SK-N-SH (cell line): Measurements from ENCODE around the gene KCNAB1. TPM values are rescaled to one million over a fixed set of nuclear protein-coding genes. Genes with fewer than 3 reads are reported as not detected.

Source experiments
- CTCF ChIA-PET: fragments of 300-600, 350-600 bp; formaldehyde crosslinking; extraction: SDS; loops from one replicate; lab custom pipeline; 2021; lab: Yijun Ruan, JAX
- POLR2A ChIA-PET: fragments of 350-600 bp; sonication (Branson Sonifier 250); formaldehyde crosslinking; extraction: SDS; loops from one replicate; lab custom pipeline; 2020; ENCODE audit warnings: antibody characterized with exemption, inconsistent platforms; lab: Yijun Ruan, JAX
- DNase-seq: peaks from one replicate; pipeline ENCODE4 v3.0.0; 2012
- H2AFZ ChIP-seq: fragments of 200-600 bp; sonication (generic); 2 replicates; pipeline ENCODE4 v1.8.1; 2016; ENCODE audit warnings: antibody characterized with exemption, mild to moderate bottlenecking, low read depth
- H3F3A ChIP-seq: fragments of 200-600 bp; sonication (generic); replicated peaks from 2 replicates; pipeline ENCODE3; 2016; ENCODE audit warnings: antibody characterized with exemption, mild to moderate bottlenecking; ENCODE audit not compliant: insufficient read depth
- H3K27ac ChIP-seq, 2 experiments: fragments of 200-500 bp in 1 of 2; fragments of 200-600 bp in 1 of 2; sonication (Bioruptor generic) in 1 of 2; sonication (generic), shearing (Covaris generic) in 1 of 2; 2 replicates each; pipeline versions ENCODE4 v1.5.1 to v1.6.1; 2014 to 2016; ENCODE audit warnings: low read depth in 2 of 2, inconsistent platforms in 1 of 2, low read length in 1 of 2, mild to moderate bottlenecking in 1 of 2, mixed read lengths in 1 of 2
- H3K27me3 ChIP-seq: fragments of 200-600 bp; sonication (generic), shearing (Covaris generic); 2 replicates; pipeline ENCODE4 v1.6.1; 2016; ENCODE audit warnings: mixed run types; ENCODE audit not compliant: insufficient read depth
- H3K36me3 ChIP-seq, 2 experiments: fragments of 200-500 bp in 1 of 2; fragments of 200-600 bp in 1 of 2; sonication (Bioruptor generic) in 1 of 2; sonication (generic) in 1 of 2; replicated peaks in 1 of 2; 2 replicates each; pipeline versions ENCODE3 to v1.5.1; 2014 to 2016; ENCODE audit warnings: low read length in 1 of 2, mild to moderate bottlenecking in 1 of 2; ENCODE audit not compliant: insufficient read depth in 2 of 2, control insufficient read depth in 1 of 2
- H3K4me1 ChIP-seq, 2 experiments: fragments of 200-500 bp in 1 of 2; fragments of 200-600 bp in 1 of 2; sonication (Bioruptor generic) in 1 of 2; sonication (generic), shearing (Covaris generic) in 1 of 2; 2 replicates each; pipeline versions ENCODE4 v1.5.1 to v1.6.1; 2014 to 2016; ENCODE audit warnings: low read depth in 1 of 2, low read length in 1 of 2, mixed run types in 1 of 2; ENCODE audit not compliant: insufficient read depth in 2 of 2, control insufficient read depth in 1 of 2
- H3K4me2 ChIP-seq: fragments of 200-600 bp; sonication (generic), shearing (Covaris generic); 2 replicates; pipeline ENCODE4 v1.6.1; 2017; ENCODE audit warnings: mixed run types
- H3K4me3 ChIP-seq, 2 experiments: fragments of 200-500 bp in 1 of 2; fragments of 200-600 bp in 1 of 2; sonication (Bioruptor generic) in 1 of 2; sonication (generic), shearing (Covaris generic) in 1 of 2; 2 replicates each; pipeline versions ENCODE4 v1.5.1 to v1.8.1; 2014 to 2016; ENCODE audit warnings: low read depth in 2 of 2, inconsistent platforms in 1 of 2, low read length in 1 of 2, mild to moderate bottlenecking in 1 of 2, mixed read lengths in 1 of 2, moderate library complexity in 1 of 2
- H3K79me2 ChIP-seq: fragments of 200-600 bp; sonication (generic); 2 replicates; pipeline ENCODE4 v1.8.1; 2017; ENCODE audit warnings: mild to moderate bottlenecking; ENCODE audit not compliant: insufficient read depth
- H3K9ac ChIP-seq: fragments of 200-600 bp; sonication (generic); 2 replicates; pipeline ENCODE4 v1.6.1; 2017; ENCODE audit warnings: mixed run types
- H3K9me2 ChIP-seq: fragments of 200-600 bp; sonication (generic); 2 replicates; pipeline ENCODE4 v1.6.1; 2017; ENCODE audit warnings: mixed run types
- H3K9me3 ChIP-seq: fragments of 200-600 bp; sonication (generic); 2 replicates; pipeline ENCODE4 v1.6.1; 2017; ENCODE audit warnings: mixed run types, mild to moderate bottlenecking, moderate library complexity
- H4K20me1 ChIP-seq: fragments of 200-600 bp; sonication (generic); 2 replicates; pipeline ENCODE4 v1.6.1; 2017; ENCODE audit warnings: mild to moderate bottlenecking, mixed run types; ENCODE audit not compliant: insufficient read depth
- EZH2phosphoT487 ChIP-seq: fragments of 200-600 bp; sonication (generic); IDR thresholded peaks from 2 replicates; pipeline ENCODE4 v1.6.1; 2017; ENCODE audit warnings: low read depth, mixed run types, mild to moderate bottlenecking, antibody characterized with exemption, moderate library complexity, borderline replicate concordance
- FOSL2 ChIP-seq: IDR thresholded peaks from 2 replicates; pipeline ENCODE4 v1.4.0; 2012; ENCODE audit warnings: low read depth, mild to moderate bottlenecking, moderate library complexity, borderline replicate concordance
- FOXM1 ChIP-seq: IDR thresholded peaks from 2 replicates; pipeline ENCODE4 v1.4.0; 2012; ENCODE audit warnings: low read depth, mild to moderate bottlenecking
- GABPA ChIP-seq: IDR thresholded peaks from 2 replicates; pipeline ENCODE4 v1.4.0; 2012; ENCODE audit warnings: low read depth, mild to moderate bottlenecking
- MXI1 ChIP-seq: IDR thresholded peaks from 2 replicates; pipeline ENCODE4 v1.6.1; 2012; ENCODE audit warnings: mild to moderate bottlenecking, low read depth, low read length, improper control_type of control experiment
- NRF1 ChIP-seq: IDR thresholded peaks from 2 replicates; pipeline ENCODE4 v1.6.1; 2012; ENCODE audit warnings: low read depth, mild to moderate bottlenecking, low read length
- RAD21 ChIP-seq: IDR thresholded peaks from 2 replicates; pipeline ENCODE4 v1.6.1; 2012; ENCODE audit warnings: mild to moderate bottlenecking, low read length
- RCOR1 ChIP-seq: fragments of 150-350 bp; IDR thresholded peaks from 2 replicates; pipeline ENCODE4 v1.6.1; 2017; ENCODE audit warnings: antibody characterized with exemption, low read length
- RFX5 ChIP-seq: IDR thresholded peaks from 2 replicates; pipeline ENCODE4 v1.6.1; 2012; ENCODE audit warnings: mild to moderate bottlenecking, improper control_type of control experiment, low read length
- SIN3A ChIP-seq: IDR thresholded peaks from 2 replicates; pipeline ENCODE4 v1.6.1; 2012; ENCODE audit warnings: low read depth, mild to moderate bottlenecking, low read length, moderate library complexity, borderline replicate concordance
- TCF12 ChIP-seq: IDR thresholded peaks from 2 replicates; pipeline ENCODE4 v1.4.0; 2012
- YY1 ChIP-seq: IDR thresholded peaks from 2 replicates; pipeline ENCODE4 v1.4.0; 2012; ENCODE audit warnings: low read depth, mild to moderate bottlenecking
- WGBS: methylation state at CpG from one replicate; pipeline ENCODE4 v1.1.6; 2017; ENCODE audit warnings: low lambda C conversion rate; 5-methylcytosine and 5-hydroxymethylcytosine counted together
- polyA plus RNA-seq, 3 experiments: library from polyadenylated mRNA; depleted of rRNA; stranded (reverse); fragments of >200 nt; gene quantifications; 2 replicates each; pipeline ENCODE4 v1.2.3, GENCODE V29; 2012
- TF ChIP-seq, protein P1 (sequence below): fragments of 150-350 bp; IDR thresholded peaks from 2 replicates; pipeline ENCODE4 v1.6.1; 2017; ENCODE audit warnings: antibody characterized with exemption, low read length, low read depth, borderline replicate concordance
- TF ChIP-seq, protein P2 (sequence below): IDR thresholded peaks from 2 replicates; pipeline ENCODE4 v1.4.0; 2012; ENCODE audit warnings: low read depth, borderline replicate concordance
- TF ChIP-seq, protein P3 (sequence below): IDR thresholded peaks from 2 replicates; pipeline ENCODE4 v1.4.0; 2012; ENCODE audit warnings: low read depth
- TF ChIP-seq, protein P4 (sequence below): IDR thresholded peaks from 2 replicates; pipeline ENCODE4 v1.4.0; 2012; ENCODE audit warnings: low read depth, borderline replicate concordance
- TF ChIP-seq, protein P5 (sequence below): fragments of 200-600 bp; sonication (generic); IDR thresholded peaks from 2 replicates; pipeline ENCODE4 v1.6.1; 2017; ENCODE audit warnings: antibody characterized with exemption, mild to moderate bottlenecking, moderate library complexity
- TF ChIP-seq, protein P6 (sequence below): IDR thresholded peaks from 2 replicates; pipeline ENCODE4; 2012

Gene KCNAB1
- polyA plus RNA-seq, 1 of the 3 experiments (the other 2 are of a cell fraction) = 82.1 TPM

DNA sequence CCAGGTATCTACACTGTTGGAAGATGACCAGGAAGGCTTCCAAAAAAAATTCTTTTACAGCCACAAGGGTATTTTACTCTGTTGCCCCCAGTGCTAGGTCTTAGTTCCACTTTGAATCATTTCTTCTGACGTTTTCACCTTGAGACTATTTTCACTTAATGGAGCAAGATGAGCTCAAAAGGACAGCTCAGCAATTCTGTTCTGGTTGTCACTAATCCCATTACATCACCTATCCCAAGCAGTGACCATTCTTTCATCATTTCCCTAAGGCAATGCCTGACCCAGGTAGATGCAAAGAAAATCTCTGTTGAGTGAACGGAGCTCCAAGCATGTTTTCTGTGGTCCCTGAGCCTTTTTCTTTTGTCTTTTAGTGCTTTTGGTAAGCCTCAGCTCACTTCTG is 210.0 kb downstream of the KCNAB1 start:
- Histone ChIP-seq H3K4me3 (no peak overlapping the region), H2AFZ (no peak overlapping the region), H3K79me2 (peaks cover 92% of the 10 kb centered on the region), H3K4me1 (no peaks in the 10 kb centered on the region; a peak in 2 of 4 replicates), H3K4me2 (no peak overlapping the region), H3K9me2 (no peaks in the 10 kb centered on the region), H4K20me1 (no peaks in the 10 kb centered on the region), H3K9me3 (no peaks in the 10 kb centered on the region), H3K9ac (no peak overlapping the region), H3K36me3 (peaks cover 0 to 30% of the 10 kb centered on the region in 2 experiments), H3K27ac (no peak overlapping the region), H3K27me3 (no peaks in the 10 kb centered on the region), H3F3A (peaks cover 7% of the 10 kb centered on the region)
- ChIA-PET POLR2A (no interaction called here), CTCF (interaction anchor here (0.7 to 1.5 kb wide), 4 partner anchors 20 to 180 kb away, joined by 3 to 4 read pairs (median 3); no protein-coding TSS in a partner anchor)
- 60% methylated on average over 2 of the region's 2 CpGs for WGBS
- DNase-seq = no peak
- TF ChIP-seq FOSL2 (no peak), YY1 (no peak), RCOR1 (no peak), NRF1 (no peak), RFX5 (no peak), MXI1 (no peak), GABPA (no peak), TCF12 (no peak)
- TF ChIP-seq, protein P1, sequence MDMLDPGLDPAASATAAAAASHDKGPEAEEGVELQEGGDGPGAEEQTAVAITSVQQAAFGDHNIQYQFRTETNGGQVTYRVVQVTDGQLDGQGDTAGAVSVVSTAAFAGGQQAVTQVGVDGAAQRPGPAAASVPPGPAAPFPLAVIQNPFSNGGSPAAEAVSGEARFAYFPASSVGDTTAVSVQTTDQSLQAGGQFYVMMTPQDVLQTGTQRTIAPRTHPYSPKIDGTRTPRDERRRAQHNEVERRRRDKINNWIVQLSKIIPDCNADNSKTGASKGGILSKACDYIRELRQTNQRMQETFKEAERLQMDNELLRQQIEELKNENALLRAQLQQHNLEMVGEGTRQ = no peak
- TF ChIP-seq, protein P2, sequence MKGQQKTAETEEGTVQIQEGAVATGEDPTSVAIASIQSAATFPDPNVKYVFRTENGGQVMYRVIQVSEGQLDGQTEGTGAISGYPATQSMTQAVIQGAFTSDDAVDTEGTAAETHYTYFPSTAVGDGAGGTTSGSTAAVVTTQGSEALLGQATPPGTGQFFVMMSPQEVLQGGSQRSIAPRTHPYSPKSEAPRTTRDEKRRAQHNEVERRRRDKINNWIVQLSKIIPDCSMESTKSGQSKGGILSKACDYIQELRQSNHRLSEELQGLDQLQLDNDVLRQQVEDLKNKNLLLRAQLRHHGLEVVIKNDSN = no peak
- TF ChIP-seq, protein P3, sequence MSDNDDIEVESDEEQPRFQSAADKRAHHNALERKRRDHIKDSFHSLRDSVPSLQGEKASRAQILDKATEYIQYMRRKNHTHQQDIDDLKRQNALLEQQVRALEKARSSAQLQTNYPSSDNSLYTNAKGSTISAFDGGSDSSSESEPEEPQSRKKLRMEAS = no peak
- TF ChIP-seq, protein P4, sequence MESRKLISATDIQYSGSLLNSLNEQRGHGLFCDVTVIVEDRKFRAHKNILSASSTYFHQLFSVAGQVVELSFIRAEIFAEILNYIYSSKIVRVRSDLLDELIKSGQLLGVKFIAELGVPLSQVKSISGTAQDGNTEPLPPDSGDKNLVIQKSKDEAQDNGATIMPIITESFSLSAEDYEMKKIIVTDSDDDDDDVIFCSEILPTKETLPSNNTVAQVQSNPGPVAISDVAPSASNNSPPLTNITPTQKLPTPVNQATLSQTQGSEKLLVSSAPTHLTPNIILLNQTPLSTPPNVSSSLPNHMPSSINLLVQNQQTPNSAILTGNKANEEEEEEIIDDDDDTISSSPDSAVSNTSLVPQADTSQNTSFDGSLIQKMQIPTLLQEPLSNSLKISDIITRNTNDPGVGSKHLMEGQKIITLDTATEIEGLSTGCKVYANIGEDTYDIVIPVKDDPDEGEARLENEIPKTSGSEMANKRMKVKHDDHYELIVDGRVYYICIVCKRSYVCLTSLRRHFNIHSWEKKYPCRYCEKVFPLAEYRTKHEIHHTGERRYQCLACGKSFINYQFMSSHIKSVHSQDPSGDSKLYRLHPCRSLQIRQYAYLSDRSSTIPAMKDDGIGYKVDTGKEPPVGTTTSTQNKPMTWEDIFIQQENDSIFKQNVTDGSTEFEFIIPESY = no peak

DNA sequence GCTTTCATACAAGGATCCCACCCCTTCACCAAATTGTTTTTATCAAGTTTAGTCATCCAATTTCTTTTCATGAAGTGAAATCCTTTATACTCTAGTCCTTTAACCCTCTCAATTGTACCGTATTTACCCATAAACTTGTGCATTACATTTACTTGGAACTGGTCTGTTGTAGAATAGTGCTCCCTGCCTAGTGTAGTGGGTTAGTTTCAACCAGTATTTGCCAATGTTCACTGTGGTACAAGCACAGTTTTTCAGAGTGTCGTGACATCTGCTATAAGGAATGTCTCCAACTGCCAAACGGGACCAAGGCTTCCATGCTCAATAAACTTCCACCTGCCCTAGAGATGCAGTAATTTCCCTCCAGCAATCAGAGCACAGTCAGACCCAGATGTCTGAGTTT is 211.9 kb downstream of the KCNAB1 start:
- Histone ChIP-seq H3K27ac (peak overlapping the region in 1 of 2 experiments; percentile 10; a peak in 1 of 4 replicates), H3K36me3 (peaks cover 4 to 37% of the 10 kb centered on the region in 2 experiments), H3F3A (peaks cover 7% of the 10 kb centered on the region), H3K4me2 (no peak overlapping the region), H3K9ac (no peak overlapping the region), H3K27me3 (no peaks in the 10 kb centered on the region), H3K9me2 (no peaks in the 10 kb centered on the region), H3K4me3 (no peak overlapping the region), H3K4me1 (no peaks in the 10 kb centered on the region; a peak in 2 of 4 replicates), H2AFZ (no peak overlapping the region), H3K79me2 (peaks cover 92% of the 10 kb centered on the region), H4K20me1 (no peaks in the 10 kb centered on the region), H3K9me3 (no peaks in the 10 kb centered on the region)
- ChIA-PET POLR2A (no interaction called here), CTCF (interaction anchor here (1.7 kb wide), 1 partner anchor 118 kb away, joined by 4 read pairs; no protein-coding TSS in a partner anchor)
- TF ChIP-seq, protein P5, sequence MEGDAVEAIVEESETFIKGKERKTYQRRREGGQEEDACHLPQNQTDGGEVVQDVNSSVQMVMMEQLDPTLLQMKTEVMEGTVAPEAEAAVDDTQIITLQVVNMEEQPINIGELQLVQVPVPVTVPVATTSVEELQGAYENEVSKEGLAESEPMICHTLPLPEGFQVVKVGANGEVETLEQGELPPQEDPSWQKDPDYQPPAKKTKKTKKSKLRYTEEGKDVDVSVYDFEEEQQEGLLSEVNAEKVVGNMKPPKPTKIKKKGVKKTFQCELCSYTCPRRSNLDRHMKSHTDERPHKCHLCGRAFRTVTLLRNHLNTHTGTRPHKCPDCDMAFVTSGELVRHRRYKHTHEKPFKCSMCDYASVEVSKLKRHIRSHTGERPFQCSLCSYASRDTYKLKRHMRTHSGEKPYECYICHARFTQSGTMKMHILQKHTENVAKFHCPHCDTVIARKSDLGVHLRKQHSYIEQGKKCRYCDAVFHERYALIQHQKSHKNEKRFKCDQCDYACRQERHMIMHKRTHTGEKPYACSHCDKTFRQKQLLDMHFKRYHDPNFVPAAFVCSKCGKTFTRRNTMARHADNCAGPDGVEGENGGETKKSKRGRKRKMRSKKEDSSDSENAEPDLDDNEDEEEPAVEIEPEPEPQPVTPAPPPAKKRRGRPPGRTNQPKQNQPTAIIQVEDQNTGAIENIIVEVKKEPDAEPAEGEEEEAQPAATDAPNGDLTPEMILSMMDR = no peak
- TF ChIP-seq FOXM1 = no peak
- TF ChIP-seq RFX5 = no peak
- TF ChIP-seq, protein P6, sequence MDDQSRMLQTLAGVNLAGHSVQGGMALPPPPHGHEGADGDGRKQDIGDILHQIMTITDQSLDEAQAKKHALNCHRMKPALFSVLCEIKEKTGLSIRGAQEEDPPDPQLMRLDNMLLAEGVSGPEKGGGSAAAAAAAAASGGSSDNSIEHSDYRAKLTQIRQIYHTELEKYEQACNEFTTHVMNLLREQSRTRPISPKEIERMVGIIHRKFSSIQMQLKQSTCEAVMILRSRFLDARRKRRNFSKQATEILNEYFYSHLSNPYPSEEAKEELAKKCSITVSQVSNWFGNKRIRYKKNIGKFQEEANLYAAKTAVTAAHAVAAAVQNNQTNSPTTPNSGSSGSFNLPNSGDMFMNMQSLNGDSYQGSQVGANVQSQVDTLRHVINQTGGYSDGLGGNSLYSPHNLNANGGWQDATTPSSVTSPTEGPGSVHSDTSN = no peak
- TF ChIP-seq RAD21 = no peak
- no peak for TF ChIP-seq SIN3A
- no peak for TF ChIP-seq NRF1
- TF ChIP-seq EZH2phosphoT487 = no peak
- WGBS = 78% methylated on average over 3 of the region's 3 CpGs
- no peak for DNase-seq
